OCI-LY1 (cell line): Measurements from ENCODE around the gene CFAP97D2.

Experiments used
- CTCF ChIP-seq: fragments of 200-600 bp; sonication (generic), shearing (Covaris generic); IDR thresholded peaks from 2 replicates; pipeline ENCODE4 v1.5.1; 2017; ENCODE audit warnings: mild to moderate bottlenecking, antibody characterized with exemption, low read length, moderate library complexity, mixed read lengths
- EZH2 ChIP-seq: fragments of 200-600 bp; sonication (generic), shearing (Covaris generic); IDR thresholded peaks from 2 replicates; pipeline ENCODE4 v1.8.0; 2017; ENCODE audit warnings: borderline replicate concordance, mixed run types, mild to moderate bottlenecking, antibody characterized with exemption, low read length, moderate library complexity, mixed read lengths

- TF ChIP-seq EZH2 (no peak), CTCF (no peak)
Observed at GRCh38 chr13:114141261-114141996, 37.6 kb upstream of the CFAP97D2 start.
